ENCODE results near the gene PUS7L.
"Not testable (repeated sequence)": the region's sequence is repeated elsewhere in the genome, so short reads cannot be mapped to it uniquely, and the experiment has no call there.

The PUS7L gene

GRCh38 chr12:43749016-43749415, 9.6 kb downstream of the PUS7L start:
- no peak for DNase-seq

- no peak for DNase-seq
Measured at GRCh38 chr12:43744826-43745225, 13.8 kb downstream of the PUS7L start.

DNA sequence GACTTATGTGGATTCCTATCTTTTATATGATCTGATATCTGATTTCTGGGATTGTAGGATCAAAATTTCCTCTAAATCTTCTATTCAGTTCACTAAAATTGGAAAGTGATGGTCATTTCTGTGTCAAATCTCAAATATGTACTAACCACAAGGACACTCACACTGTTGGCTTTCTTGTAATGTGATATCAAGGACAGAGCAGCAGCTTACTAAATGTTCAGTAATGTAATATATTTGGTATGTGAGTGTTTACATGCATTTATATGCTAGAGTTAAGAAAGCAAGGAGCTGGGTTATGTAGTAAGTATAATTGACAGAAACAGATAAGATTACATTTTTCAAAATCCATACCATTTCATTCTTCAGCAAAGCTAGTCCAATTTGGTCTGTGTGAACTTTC, 16.5 kb downstream of the PUS7L start:
- no peak for DNase-seq

- no peak for DNase-seq
Measured at GRCh38 chr12:43740511-43741100, 18.0 kb downstream of the PUS7L start.

GRCh38 chr12:43737646-43738045, 20.9 kb downstream of the PUS7L start:
- DNase-seq: no peak

- DNase-seq: no peak
Measured at GRCh38 chr12:43736927-43737440, 21.6 kb downstream of the PUS7L start.

GRCh38 chr12:43733687-43734086, 24.9 kb downstream of the PUS7L start:
- DNase-seq: no peak

- DNase-seq: no peak
Measured at GRCh38 chr12:43730283-43730682, 28.3 kb downstream of the PUS7L start.

DNA sequence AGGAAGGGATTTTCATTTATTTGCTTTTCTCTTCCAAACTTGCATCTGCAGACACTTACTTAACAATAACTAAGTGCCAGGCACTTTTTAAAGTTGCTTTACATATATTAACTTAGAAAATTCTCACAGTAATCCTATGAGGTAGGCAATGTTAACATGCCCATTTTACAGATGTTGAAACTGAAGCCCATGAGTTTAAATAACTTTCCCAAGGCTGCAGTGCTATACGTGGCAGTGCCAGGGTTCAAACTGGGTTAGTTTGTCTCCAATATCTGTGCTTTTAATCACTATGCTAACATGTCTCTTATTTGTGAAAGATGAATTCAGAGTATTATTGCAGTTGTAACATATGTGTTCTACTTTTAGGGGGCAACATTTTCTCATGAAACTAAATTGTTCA, 29.9 kb downstream of the PUS7L start:
- DNase-seq: no peak

DNA sequence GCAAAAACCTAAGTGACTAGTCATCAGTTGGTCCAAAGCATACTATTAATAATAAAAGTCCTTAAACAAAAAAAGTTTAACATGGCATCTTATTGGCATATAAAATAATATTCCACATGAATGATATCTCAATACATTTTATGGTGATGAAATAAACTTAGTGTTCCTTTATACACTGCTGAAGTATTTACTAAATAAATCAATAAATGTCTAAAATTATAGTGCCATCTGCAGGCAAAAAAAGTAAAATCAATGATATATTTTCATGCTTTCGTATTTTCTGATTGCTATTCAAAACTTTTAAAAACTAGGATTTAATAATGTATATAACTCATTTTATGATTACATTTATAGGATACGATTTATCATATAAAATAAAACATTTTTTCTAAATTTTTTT, 30.5 kb downstream of the PUS7L start:
- DNase-seq: no peak

DNA sequence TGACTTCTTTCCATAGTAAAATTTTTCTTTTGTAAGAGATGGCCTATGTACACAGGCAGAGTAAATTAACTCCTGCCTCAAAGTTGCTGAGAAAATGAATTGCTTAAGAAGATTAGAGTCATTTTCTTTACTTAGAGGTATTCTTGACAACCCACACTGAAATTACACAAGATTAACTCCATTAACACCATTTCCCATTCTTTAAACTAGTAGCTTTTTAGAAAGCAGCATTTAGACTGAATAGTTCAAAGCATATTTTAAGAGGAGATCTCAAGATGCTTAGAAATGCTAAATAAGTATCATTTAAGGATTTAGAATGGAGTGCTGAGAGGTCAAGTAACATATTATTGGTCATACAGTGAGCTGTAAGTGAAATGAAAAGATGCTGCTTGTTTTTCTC, 35.5 kb downstream of the PUS7L start:
- no peak for DNase-seq

DNA sequence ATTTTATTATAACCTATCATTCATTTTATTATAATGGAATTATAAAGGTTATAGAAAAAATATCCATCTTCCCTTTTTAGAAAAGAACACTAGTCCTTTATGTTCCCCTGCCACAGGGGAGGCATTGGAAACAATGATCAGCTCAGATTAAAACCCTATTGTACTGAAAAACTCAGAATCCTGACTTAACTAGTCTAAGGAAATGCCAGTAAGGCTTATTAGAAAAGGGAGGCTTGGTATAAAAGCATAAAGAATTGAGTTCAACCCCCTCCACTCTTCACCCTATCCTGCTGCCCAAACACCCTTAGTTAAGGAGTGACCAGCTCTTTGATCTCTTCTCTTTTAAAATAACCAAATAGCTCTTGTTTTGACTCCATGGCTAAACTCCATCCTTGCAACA, 36.0 kb downstream of the PUS7L start:
- no peak for DNase-seq

- no peak for DNase-seq
Measured at GRCh38 chr12:43711348-43711747, 47.2 kb downstream of the PUS7L start.

- DNase-seq: not testable (repeated sequence)
Measured at GRCh38 chr12:43703772-43704171, 54.8 kb downstream of the PUS7L start.

DNA sequence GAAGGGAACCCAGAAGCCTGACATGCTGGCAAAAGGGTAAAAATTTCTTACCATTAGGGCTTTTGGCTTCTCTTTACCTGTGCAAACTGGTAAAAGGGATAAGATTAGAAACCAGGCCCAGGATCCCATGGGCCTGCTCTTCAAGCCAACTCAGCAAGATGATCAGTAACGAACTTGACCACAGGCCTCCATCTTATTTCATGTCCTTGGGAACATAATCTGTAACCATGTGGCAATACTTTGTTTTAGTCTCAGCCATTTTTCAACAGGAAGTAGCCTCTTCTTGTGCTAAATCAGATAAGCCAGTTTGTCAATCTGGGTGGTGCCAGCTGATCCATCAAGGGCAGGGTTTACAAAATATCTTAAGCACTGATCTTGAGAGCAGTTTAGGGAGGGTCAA, 57.4 kb downstream of the PUS7L start:
- not testable (repeated sequence) for DNase-seq

GRCh38 chr12:43696154-43696553, 62.4 kb downstream of the PUS7L start:
- DNase-seq: no peak

- no peak for DNase-seq
Measured at GRCh38 chr12:43694879-43695278, 63.7 kb downstream of the PUS7L start.

DNA sequence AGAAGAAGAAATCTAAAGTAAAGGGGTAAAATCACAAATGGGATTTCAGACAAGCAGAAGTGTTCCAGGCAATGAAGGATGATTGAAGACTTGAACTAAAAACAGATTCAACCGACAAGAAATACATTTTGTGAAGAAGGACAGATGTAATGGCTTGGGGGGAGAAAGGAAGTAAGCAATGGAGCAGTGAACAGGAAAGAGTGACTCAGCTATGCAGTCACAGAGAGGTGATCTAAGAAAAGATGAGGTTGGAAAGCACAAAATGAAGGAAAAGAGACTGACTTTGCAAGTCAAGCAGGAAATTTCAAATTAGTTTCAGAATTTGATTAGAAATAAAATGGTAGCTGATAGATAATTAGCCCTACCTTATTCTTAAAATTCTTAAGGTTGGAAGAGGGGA, 66.5 kb downstream of the PUS7L start:
- DNase-seq: no peak

- DNase-seq: not testable (repeated sequence)
Measured at GRCh38 chr12:43685491-43685890, 73.1 kb downstream of the PUS7L start.

DNA sequence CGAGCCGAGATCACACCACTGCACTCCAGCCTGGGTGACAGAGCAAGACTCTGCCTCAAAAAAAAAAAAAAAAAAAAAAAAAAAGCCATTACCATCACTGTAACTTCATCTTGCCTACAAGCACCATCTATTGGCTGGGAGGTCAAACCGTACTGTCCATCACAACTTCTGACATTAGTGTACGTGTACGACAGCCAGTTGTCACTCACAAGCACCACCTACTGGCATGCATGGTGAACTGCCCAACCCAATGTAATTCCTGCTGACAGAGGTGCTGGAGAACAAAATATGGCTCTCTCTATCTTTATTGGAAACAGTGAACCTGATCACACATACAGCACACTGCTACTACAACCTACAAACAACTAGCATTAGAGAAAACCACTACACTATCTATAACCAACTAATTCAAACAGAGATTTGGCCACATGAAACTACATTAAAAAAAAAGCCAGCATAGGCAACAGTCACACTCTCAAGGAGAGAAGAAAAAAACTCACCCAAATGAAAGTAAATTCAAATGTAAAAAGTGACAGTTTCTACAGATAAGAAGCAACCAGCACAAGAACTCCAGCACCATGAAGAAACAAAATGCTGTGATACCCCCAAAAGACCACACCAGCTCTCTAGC, 82.3 kb downstream of the PUS7L start:
- no peak for DNase-seq

- no peak for DNase-seq
Measured at GRCh38 chr12:43675048-43675904, 83.3 kb downstream of the PUS7L start.

GRCh38 chr12:43669373-43669772, 89.2 kb downstream of the PUS7L start:
- no peak for DNase-seq
